Cardiac muscle cell (in vitro differentiated cells and primary cell): ENCODE measurements around the gene PRKG1. TPM values are rescaled to one million over a fixed set of nuclear protein-coding genes. Genes with fewer than 3 reads are reported as not detected.

Experiments
- DNase-seq, 2 donors: peaks; one replicate each; pipeline versions ENCODE4 v3.0.0 to v3.0.0-alpha.2; 2010 to 2017; ENCODE audit warnings: low read depth in 1 of 2, low spot score in 1 of 2
- H3K27ac ChIP-seq: fragments of 200-600 bp; sonication (generic); 2 replicates; pipeline ENCODE4 v1.5.1; 2016
- H3K27me3 ChIP-seq: fragments of 200-600 bp; sonication (generic); 2 replicates; pipeline ENCODE4 v1.6.0; 2016; ENCODE audit warnings: control low read depth
- H3K36me3 ChIP-seq: fragments of 200-600 bp; sonication (generic); 2 replicates; pipeline ENCODE4 v1.5.1; 2016; ENCODE audit warnings: control low read depth
- H3K4me1 ChIP-seq: fragments of 200-600 bp; sonication (generic); 2 replicates; pipeline ENCODE4 v1.8.1; 2017; ENCODE audit warnings: low read depth, mild to moderate bottlenecking, mixed run types
- H3K4me3 ChIP-seq: fragments of 200-600 bp; sonication (generic); 2 replicates; pipeline ENCODE4 v1.5.1; 2016; ENCODE audit warnings: mild to moderate bottlenecking
- H3K9me3 ChIP-seq: fragments of 200-600 bp; sonication (generic); 2 replicates; pipeline ENCODE4 v1.5.1; 2017; ENCODE audit warnings: low read depth, mild to moderate bottlenecking, control low read depth
- polyA plus RNA-seq: library from polyadenylated mRNA; unstranded; fragments of >200 nt; fragmentation: Nextera tagmentation; extraction: Ambion mirVana; gene quantifications from 2 replicates; pipeline ENCODE4 v1.2.1, GENCODE V29; 2016
- total RNA-seq: library from RNA; depleted of rRNA; stranded (reverse); fragments of >200 nt; gene quantifications from 2 replicates; pipeline ENCODE4 v1.2.3, GENCODE V29; 2016
- TF ChIP-seq, protein P1 (sequence below): IDR thresholded peaks from 2 replicates; pipeline ENCODE4 v1.5.1; 2012; ENCODE audit warnings: low read depth, mild to moderate bottlenecking, low read length

The PRKG1 gene
- total and polyA plus RNA-seq, 2 experiments from 2014 or later = 2.9 to 13.3 TPM

DNA sequence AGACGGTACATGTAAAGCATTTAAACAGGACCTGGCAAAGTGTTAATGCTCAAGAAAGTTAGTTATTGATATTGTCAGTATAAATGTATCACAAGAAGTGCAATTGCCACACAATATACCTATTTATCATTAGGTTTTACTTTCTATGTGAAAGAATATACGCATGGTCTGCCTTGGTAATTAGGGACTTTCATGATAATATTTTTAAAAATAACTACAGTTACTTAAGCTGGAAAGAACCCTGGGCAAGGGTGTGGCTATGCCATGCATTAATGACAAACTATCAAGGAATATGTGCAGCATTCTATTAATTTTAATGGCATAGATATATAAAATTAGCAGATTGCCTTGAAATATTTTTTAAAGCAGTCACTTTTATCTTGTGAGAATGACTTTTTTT is 433.9 kb downstream of the PRKG1 start:
- H3K27ac ChIP-seq = no peak overlapping the region

DNA sequence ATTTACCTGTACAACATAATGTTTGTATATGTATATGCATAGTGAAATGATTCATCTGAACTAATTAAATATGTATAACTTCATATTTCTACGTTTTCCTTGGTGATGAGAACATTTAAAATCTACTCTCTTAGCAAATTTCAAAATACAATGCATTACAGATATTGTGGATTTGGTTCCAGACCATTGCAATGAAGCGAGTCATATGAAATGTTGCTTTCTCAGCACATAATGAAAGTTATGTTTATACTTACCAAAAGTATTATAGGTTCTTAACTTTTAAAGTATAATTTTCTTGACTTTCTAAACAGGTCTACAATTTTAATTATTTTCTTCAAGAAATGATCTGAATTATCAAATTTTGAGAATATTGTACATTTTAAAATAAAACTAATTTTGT is 435.9 kb downstream of the PRKG1 start:
- TF ChIP-seq, protein P1, sequence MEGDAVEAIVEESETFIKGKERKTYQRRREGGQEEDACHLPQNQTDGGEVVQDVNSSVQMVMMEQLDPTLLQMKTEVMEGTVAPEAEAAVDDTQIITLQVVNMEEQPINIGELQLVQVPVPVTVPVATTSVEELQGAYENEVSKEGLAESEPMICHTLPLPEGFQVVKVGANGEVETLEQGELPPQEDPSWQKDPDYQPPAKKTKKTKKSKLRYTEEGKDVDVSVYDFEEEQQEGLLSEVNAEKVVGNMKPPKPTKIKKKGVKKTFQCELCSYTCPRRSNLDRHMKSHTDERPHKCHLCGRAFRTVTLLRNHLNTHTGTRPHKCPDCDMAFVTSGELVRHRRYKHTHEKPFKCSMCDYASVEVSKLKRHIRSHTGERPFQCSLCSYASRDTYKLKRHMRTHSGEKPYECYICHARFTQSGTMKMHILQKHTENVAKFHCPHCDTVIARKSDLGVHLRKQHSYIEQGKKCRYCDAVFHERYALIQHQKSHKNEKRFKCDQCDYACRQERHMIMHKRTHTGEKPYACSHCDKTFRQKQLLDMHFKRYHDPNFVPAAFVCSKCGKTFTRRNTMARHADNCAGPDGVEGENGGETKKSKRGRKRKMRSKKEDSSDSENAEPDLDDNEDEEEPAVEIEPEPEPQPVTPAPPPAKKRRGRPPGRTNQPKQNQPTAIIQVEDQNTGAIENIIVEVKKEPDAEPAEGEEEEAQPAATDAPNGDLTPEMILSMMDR = no peak
- no peak overlapping the region for H3K27ac ChIP-seq
- no peaks in the 10 kb centered on the region for H3K36me3 ChIP-seq
- no peak overlapping the region for H3K4me3 ChIP-seq
- H3K4me1 ChIP-seq = no peaks in the 10 kb centered on the region
- H3K9me3 ChIP-seq = no peaks in the 10 kb centered on the region
- peak in 1 of 2 donors; percentile 33 for DNase-seq
- no peaks in the 10 kb centered on the region for H3K27me3 ChIP-seq

More for the DNA sequence above, 433.9 kb downstream of the PRKG1 start:
- Histone ChIP-seq H3K4me1 (no peaks in the 10 kb centered on the region), H3K36me3 (no peaks in the 10 kb centered on the region), H3K4me3 (no peak overlapping the region), H3K27me3 (no peaks in the 10 kb centered on the region), H3K9me3 (no peaks in the 10 kb centered on the region)
- DNase-seq = no peak
- TF ChIP-seq, protein P1 = no peak

DNA sequence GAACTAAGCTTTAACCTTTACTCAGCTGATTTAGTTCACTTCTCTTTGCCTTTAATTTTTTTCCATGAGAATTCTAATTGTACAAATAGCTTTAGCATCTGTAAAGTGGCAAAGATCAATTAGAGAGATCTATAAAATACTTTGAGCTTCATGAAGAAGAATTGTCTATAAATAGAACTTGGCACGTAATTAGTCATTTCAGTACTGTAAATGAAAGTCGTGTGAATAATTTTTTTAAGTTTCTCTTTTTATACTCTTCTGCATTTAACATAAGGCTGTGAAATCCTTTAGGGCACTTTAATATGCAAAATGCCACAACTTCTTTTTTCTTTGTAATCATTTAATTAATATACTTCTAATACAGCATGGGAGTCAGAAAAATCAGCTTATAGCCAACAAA is 447.3 kb downstream of the PRKG1 start:
- no peaks in the 10 kb centered on the region for H3K36me3 ChIP-seq
- H3K27ac ChIP-seq = no peak overlapping the region
- DNase-seq = no peak
- TF ChIP-seq, protein P1 = no peak
- H3K4me1 ChIP-seq = no peaks in the 10 kb centered on the region
- no peaks in the 10 kb centered on the region for H3K27me3 ChIP-seq
- H3K4me3 ChIP-seq = no peak overlapping the region
- no peaks in the 10 kb centered on the region for H3K9me3 ChIP-seq

DNA sequence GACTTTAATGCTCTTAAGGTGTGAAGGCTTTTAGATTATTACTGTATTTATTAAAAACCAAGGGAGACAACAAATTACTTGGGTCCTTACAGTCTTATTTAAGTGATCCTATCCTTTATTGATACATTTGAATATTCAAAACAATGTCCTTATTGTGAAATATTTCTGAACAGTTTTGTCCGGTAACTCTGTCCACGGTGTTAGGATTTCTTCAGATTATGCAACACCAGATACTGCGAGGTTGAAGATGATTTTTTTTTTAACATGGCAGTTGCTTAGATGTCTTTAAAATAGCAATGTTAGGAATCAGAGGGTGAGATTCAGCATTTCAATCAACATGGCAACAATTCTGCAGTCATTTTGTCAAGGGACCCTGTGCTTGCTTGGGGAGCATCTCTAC is 448.6 kb downstream of the PRKG1 start:
- TF ChIP-seq, protein P1 = no peak
- H3K9me3 ChIP-seq = no peaks in the 10 kb centered on the region

GRCh38 chr10:51523440-51523839 is 449.2 kb downstream of the PRKG1 start:
- H3K9me3 ChIP-seq = no peaks in the 10 kb centered on the region
- H3K4me3 ChIP-seq = no peak overlapping the region
- TF ChIP-seq, protein P1 = no peak
- H3K4me1 ChIP-seq = peaks cover 5% of the 10 kb centered on the region
- no peaks in the 10 kb centered on the region for H3K27me3 ChIP-seq
- DNase-seq = no peak
- no peak overlapping the region for H3K27ac ChIP-seq
- no peaks in the 10 kb centered on the region for H3K36me3 ChIP-seq

More for the DNA sequence above, 448.6 kb downstream of the PRKG1 start:
- H3K27ac ChIP-seq = no peak overlapping the region
- H3K27me3 ChIP-seq = no peaks in the 10 kb centered on the region
- peak in 1 of 2 donors; percentile 12 for DNase-seq
- H3K36me3 ChIP-seq = no peaks in the 10 kb centered on the region
- H3K4me1 ChIP-seq = peaks cover 5% of the 10 kb centered on the region
- no peak overlapping the region for H3K4me3 ChIP-seq

DNA sequence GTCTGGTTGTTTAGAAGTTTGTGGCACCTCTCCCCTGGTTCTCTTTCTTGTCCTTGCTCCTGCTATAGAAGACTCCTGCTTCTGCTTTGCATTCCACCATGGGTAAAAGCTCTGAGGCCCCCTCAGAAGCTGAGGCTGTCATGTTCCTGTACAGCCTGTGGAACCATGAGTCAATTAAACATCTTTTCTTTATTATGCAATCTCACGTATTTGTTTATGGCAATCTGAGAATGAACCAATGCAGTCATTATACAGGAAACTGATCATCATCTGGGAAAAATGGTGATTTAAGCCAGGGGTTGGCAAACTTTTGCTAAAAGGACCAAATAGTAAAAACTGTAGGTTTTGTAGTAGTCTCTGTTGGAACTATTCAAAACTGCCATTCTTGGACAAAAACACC is 449.8 kb downstream of the PRKG1 start:
- Histone ChIP-seq H3K27me3 (no peaks in the 10 kb centered on the region), H3K4me1 (peaks cover 5% of the 10 kb centered on the region), H3K36me3 (no peaks in the 10 kb centered on the region), H3K4me3 (no peak overlapping the region), H3K9me3 (no peaks in the 10 kb centered on the region), H3K27ac (no peak overlapping the region)
- DNase-seq = peak in 1 of 2 donors; percentile 9
- TF ChIP-seq, protein P1 = no peak
